H1 (cell line): Measurements from ENCODE around the gene RRBP1. TPM values are rescaled to one million over a fixed set of nuclear protein-coding genes. Genes with fewer than 3 reads are reported as not detected.

ENCODE experiments used
- CTCF ChIA-PET: fragments of 300-600 bp; sonication (Branson Sonifier 250); formaldehyde crosslinking; loops from one replicate; lab custom pipeline; 2021; ENCODE audit not compliant: partially characterized antibody; lab: Charles Lee
- POLR2A ChIA-PET: fragments of 300-600 bp; sonication (Branson Sonifier 250); formaldehyde crosslinking; loops from one replicate; lab custom pipeline; 2021; ENCODE audit warnings: inconsistent platforms; ENCODE audit not compliant: partially characterized antibody; lab: Charles Lee
- DNase-seq, 2 experiments: peaks; one replicate each; pipeline versions ENCODE4 v3.0.0 to v3.0.0-alpha.2; 2010 to 2022; ENCODE audit warnings: low spot score in 2 of 2, low read depth in 1 of 2, mixed read lengths in 1 of 2
- FAIRE-seq: peaks from 2 replicates; lab custom pipeline; 2011; peaks lifted over from hg19 to GRCh38; lab: Jason Lieb, UNC
- H2AFZ ChIP-seq: 2 replicates; pipeline ENCODE4 v1.8.1; 2012; ENCODE audit warnings: low read length, inconsistent platforms
- H2AK5ac ChIP-seq: 2 replicates; pipeline ENCODE4 v1.6.1; 2013; ENCODE audit warnings: low read depth, low read length
- H2BK120ac ChIP-seq: replicated peaks from 2 replicates; pipeline ENCODE3; 2013; ENCODE audit warnings: low read depth, low read length, inconsistent platforms
- H2BK12ac ChIP-seq: 2 replicates; pipeline ENCODE4 v1.6.1; 2013; ENCODE audit warnings: low read depth, low read length
- H2BK15ac ChIP-seq: 2 replicates; pipeline ENCODE4 v1.6.1; 2013; ENCODE audit warnings: low read length
- H2BK20ac ChIP-seq: 2 replicates; pipeline ENCODE4 v1.6.1; 2013; ENCODE audit warnings: low read length
- H2BK5ac ChIP-seq: 2 replicates; pipeline ENCODE4 v1.6.1; 2013; ENCODE audit warnings: low read depth, low read length
- H3K14ac ChIP-seq: 2 replicates; pipeline ENCODE4 v1.6.1; 2013; ENCODE audit warnings: inconsistent platforms; ENCODE audit not compliant: insufficient read length
- H3K18ac ChIP-seq: 2 replicates; pipeline ENCODE4 v1.6.1; 2013; ENCODE audit warnings: low read length; ENCODE audit errors: extremely low read depth
- H3K23ac ChIP-seq: 2 replicates; pipeline ENCODE4 v1.6.1; 2013; ENCODE audit warnings: inconsistent platforms; ENCODE audit not compliant: insufficient read length
- H3K23me2 ChIP-seq: 2 replicates; pipeline ENCODE4 v1.6.1; 2013; ENCODE audit warnings: low read depth, low read length
- H3K27ac ChIP-seq: 2 replicates; pipeline ENCODE4 v1.6.1; 2011; ENCODE audit warnings: low read depth, low read length, inconsistent platforms
- H3K27me3 ChIP-seq, 4 experiments: replicated peaks in 1 of 4; 1 replicate in 1 of 4; 2 replicates in 3 of 4; pipeline versions ENCODE4 v1.6.1 to v1.8.1; 2011 to 2013; ENCODE audit warnings: low read length in 3 of 4, mild to moderate bottlenecking in 3 of 4, inconsistent platforms in 2 of 4, mixed read lengths in 2 of 4, moderate library complexity in 1 of 4; ENCODE audit not compliant: control insufficient read depth in 3 of 4, insufficient read depth in 3 of 4; ENCODE audit errors: extremely low read depth in 1 of 4
- H3K36me3 ChIP-seq, 4 experiments: 2 replicates each; pipeline versions ENCODE4 v1.6.1 to v1.8.1; 2011 to 2013; ENCODE audit warnings: mild to moderate bottlenecking in 4 of 4, low read length in 3 of 4, moderate library complexity in 2 of 4, control low read depth in 1 of 4, inconsistent platforms in 1 of 4; ENCODE audit not compliant: insufficient read depth in 4 of 4, control insufficient read depth in 2 of 4
- H3K4ac ChIP-seq: replicated peaks from 2 replicates; pipeline ENCODE3; 2013; ENCODE audit warnings: low read length, low read depth, mixed read lengths, inconsistent platforms; ENCODE audit not compliant: insufficient read length
- H3K4me1 ChIP-seq, 4 experiments: replicated peaks in 1 of 4; 1 replicate in 1 of 4; 2 replicates in 3 of 4; pipeline versions ENCODE4 v1.6.1 to v1.8.1; 2011 to 2013; ENCODE audit warnings: low read length in 3 of 4, inconsistent platforms in 2 of 4, mixed read lengths in 1 of 4; ENCODE audit not compliant: insufficient read depth in 4 of 4, control insufficient read depth in 3 of 4
- H3K4me2 ChIP-seq, 2 experiments: 2 replicates each; pipeline versions ENCODE4 v1.6.1 to v1.8.1; 2011 to 2013; ENCODE audit warnings: low read depth in 2 of 2, low read length in 2 of 2, control low read depth in 1 of 2, inconsistent platforms in 1 of 2, mild to moderate bottlenecking in 1 of 2; ENCODE audit not compliant: insufficient read depth in 1 of 2
- H3K4me3 ChIP-seq, 4 experiments: fragments of 200-600, 300-600 bp in 1 of 4; sonication (generic), shearing (Covaris generic), sonication (Bioruptor Twin) in 1 of 4; 2 replicates each; pipeline versions ENCODE4 v1.5.1 to v1.8.1; 2011 to 2016; ENCODE audit warnings: low read length in 4 of 4, low read depth in 3 of 4, control low read depth in 2 of 4, inconsistent platforms in 2 of 4, mild to moderate bottlenecking in 2 of 4, mixed read lengths in 1 of 4, moderate library complexity in 1 of 4; ENCODE audit not compliant: insufficient read depth in 2 of 4; ENCODE audit errors: extremely low read depth in 1 of 4
- H3K56ac ChIP-seq: replicated peaks from 2 replicates; pipeline ENCODE3; 2013; ENCODE audit warnings: low read depth, mild to moderate bottlenecking, mixed read lengths, low read length, inconsistent platforms; ENCODE audit not compliant: insufficient read length
- H3K79me1 ChIP-seq: 2 replicates; pipeline ENCODE4 v1.6.1; 2013; ENCODE audit warnings: low read depth, low read length, control low read depth
- H3K79me2 ChIP-seq, 2 experiments: 2 replicates each; pipeline versions ENCODE4 v1.6.1 to v1.8.1; 2012 to 2013; ENCODE audit warnings: low read length in 2 of 2, mild to moderate bottlenecking in 2 of 2, inconsistent platforms in 1 of 2; ENCODE audit not compliant: insufficient read depth in 2 of 2, control insufficient read depth in 1 of 2
- H3K9ac ChIP-seq, 4 experiments: replicated peaks in 1 of 4; 1 replicate in 1 of 4; 2 replicates in 3 of 4; pipeline versions ENCODE4 v1.6.1 to v1.8.1; 2011 to 2013; ENCODE audit warnings: low read depth in 3 of 4, low read length in 3 of 4, control low read depth in 2 of 4, mild to moderate bottlenecking in 2 of 4, moderate library complexity in 2 of 4, inconsistent platforms in 1 of 4; ENCODE audit errors: extremely low read depth in 1 of 4
- H3K9me3 ChIP-seq, 2 experiments: 2 replicates each; pipeline versions ENCODE4 v1.6.1 to v1.8.1; 2012 to 2013; ENCODE audit warnings: mild to moderate bottlenecking in 2 of 2, moderate library complexity in 2 of 2, control low read depth in 1 of 2, inconsistent platforms in 1 of 2, low read depth in 1 of 2, low read length in 1 of 2, mixed read lengths in 1 of 2; ENCODE audit not compliant: insufficient read depth in 2 of 2
- H4K20me1 ChIP-seq, 2 experiments: replicated peaks in 1 of 2; 2 replicates each; pipeline versions ENCODE3 to v1.8.1; 2011 to 2013; ENCODE audit warnings: inconsistent platforms in 2 of 2, low read length in 2 of 2, mild to moderate bottlenecking in 1 of 2; ENCODE audit not compliant: insufficient read depth in 2 of 2, control insufficient read depth in 1 of 2
- H4K5ac ChIP-seq: 2 replicates; pipeline ENCODE4 v1.6.1; 2013; ENCODE audit warnings: low read length, low read depth, mixed read lengths, inconsistent platforms; ENCODE audit not compliant: insufficient read length
- H4K8ac ChIP-seq: 2 replicates; pipeline ENCODE4 v1.8.0; 2013; ENCODE audit warnings: mild to moderate bottlenecking, moderate library complexity, low read length, inconsistent platforms; ENCODE audit not compliant: insufficient read depth; ENCODE audit errors: extremely low read depth
- H4K91ac ChIP-seq: replicated peaks from 2 replicates; pipeline ENCODE3; 2013; ENCODE audit warnings: low read length, mixed read lengths, inconsistent platforms; ENCODE audit not compliant: insufficient read length
- BCL11A ChIP-seq, 2 experiments: IDR thresholded peaks; one replicate each; pipeline ENCODE4 v1.6.1; 2011; ENCODE audit warnings: low read depth in 2 of 2, low read length in 2 of 2, mild to moderate bottlenecking in 2 of 2
- CBX5 ChIP-seq: fragments of 300-800, 300-1000 bp; sonication (generic); IDR thresholded peaks from 2 replicates; pipeline ENCODE4 v1.7.1; 2016; ENCODE audit warnings: antibody characterized with exemption, low read length, low read depth
- CHD1 ChIP-seq: IDR thresholded peaks from 2 replicates; pipeline ENCODE4 v1.6.1; 2012; ENCODE audit warnings: low read depth, low read length, improper control_type of control experiment
- EGR1 ChIP-seq: IDR thresholded peaks from 2 replicates; pipeline ENCODE4 v1.6.1; 2011; ENCODE audit warnings: low read depth, low read length, borderline replicate concordance
- KDM1A ChIP-seq: fragments of 200-600, 300-600 bp; sonication (generic); IDR thresholded peaks from 2 replicates; pipeline ENCODE4 v1.7.1; 2016; ENCODE audit warnings: mild to moderate bottlenecking, low read length, borderline replicate concordance
- KDM5A ChIP-seq: fragments of 200-600 bp; IDR thresholded peaks from 2 replicates; pipeline ENCODE4 v1.7.1; 2012; ENCODE audit warnings: mild to moderate bottlenecking, low read length, inconsistent platforms, mixed read lengths
- RBBP5 ChIP-seq: IDR thresholded peaks from 2 replicates; pipeline ENCODE4 v1.7.1; 2012; ENCODE audit warnings: low read depth, mild to moderate bottlenecking, inconsistent platforms, low read length, moderate library complexity, borderline replicate concordance
- RXRA ChIP-seq: IDR thresholded peaks from 2 replicates; pipeline ENCODE4 v1.6.1; 2011; ENCODE audit warnings: low read depth, mild to moderate bottlenecking, low read length, moderate library complexity; ENCODE audit not compliant: insufficient read depth
- SAP30 ChIP-seq: fragments of 300-600 bp; sonication (generic); IDR thresholded peaks from 2 replicates; pipeline ENCODE4 v1.7.1; 2012; ENCODE audit warnings: low read length, moderate library complexity, mild to moderate bottlenecking, inconsistent platforms; ENCODE audit not compliant: insufficient read depth, insufficient replicate concordance
- WGBS, 2 experiments: shearing (Covaris generic) in 1 of 2; methylation state at CpG; one replicate each; pipeline versions ENCODE4 v1.1.6 to v1.1.7; 2013 to 2015; ENCODE audit warnings: low lambda C conversion rate in 2 of 2, mixed read lengths in 2 of 2, inconsistent platforms in 1 of 2, low coverage in 1 of 2, missing lambda C conversion rate in 1 of 2; ENCODE audit not compliant: insufficient replicate concordance in 2 of 2, insufficient coverage in 1 of 2, insufficient read length in 1 of 2; ENCODE audit errors: extremely low coverage in 1 of 2, missing lambda C conversion rate in 1 of 2; 5-methylcytosine and 5-hydroxymethylcytosine counted together
- polyA plus RNA-seq, 7 experiments: library from polyadenylated mRNA; depleted of rRNA in 3 of 7; stranded (reverse) in 5 of 7; unstranded in 2 of 7; fragments of >200 nt in 5 of 7; fragments of 200-250 nt in 2 of 7; gene quantifications; 1 replicate in 5 of 7; 2 replicates in 1 of 7; 4 replicates in 1 of 7; pipeline versions ENCODE4 v1.2.1 to v1.2.3, GENCODE V29; 2011 to 2013; ENCODE audit warnings: missing spikeins in 2 of 7, mixed read lengths in 2 of 7
- total RNA-seq: library from RNA; stranded (reverse); fragmentation: NEBNext Ultra II Directional; extraction: Animal tissue kit (Norgen Biotek cat#: 25700); gene quantifications from 2 replicates; pipeline ENCODE4 v1.2.1, GENCODE V29; 2021

The RRBP1 gene
- total and polyA plus RNA-seq, 2 of the 8 experiments (the other 6 are each of a cell fraction or from before 2014, with no cell fraction given): 15.9 to 157 TPM

GRCh38 chr20:17644451-17644850 lies 37.6 kb downstream of the RRBP1 start:
- no peak for DNase-seq
- no peaks in the 10 kb centered on the region for H3K23me2 ChIP-seq
- no peak overlapping the region for H4K5ac ChIP-seq
- peaks cover 0 to 73% of the 10 kb centered on the region in 2 experiments; a peak in 2 of 4 replicates for H3K79me2 ChIP-seq
- no peak overlapping the region for H4K91ac ChIP-seq
- no peak overlapping the region for H2BK12ac ChIP-seq
- TF ChIP-seq RXRA (no peak), KDM5A (no peak), CBX5 (no peak), KDM1A (no peak), BCL11A (IDR thresholded peaks at IDR 0.05; ENCODE audit: low read depth in 2 of 2, low read length in 2 of 2) (no peak), EGR1 (no peak), SAP30 (no peak), CHD1 (no peak), RBBP5 (no peak)
- TF ChIP-seq, all 59 proteins: peak for 0
- Histone ChIP-seq H3K9ac (no peak overlapping the region), H3K56ac (no peak overlapping the region), H2BK120ac (no peak overlapping the region), H2BK5ac (no peak overlapping the region), H3K79me1 (peaks cover 22% of the 10 kb centered on the region), H3K14ac (no peak overlapping the region), H3K4ac (no peak overlapping the region), H4K8ac (no peak overlapping the region), H3K4me1 (peaks cover under 1 to 5% (median 2%) of the 10 kb centered on the region in 4 experiments; a peak in 3 of 7 replicates), H3K23ac (no peak overlapping the region), H3K4me2 (no peak overlapping the region), H2BK20ac (no peak overlapping the region), H3K9me3 (no peaks in the 10 kb centered on the region), H3K36me3 (peaks cover 0 to 9% (median 2%) of the 10 kb centered on the region in 4 experiments; a peak in 3 of 8 replicates), H2BK15ac (no peak overlapping the region), H3K27ac (no peak overlapping the region), H4K20me1 (peaks cover 12 to 28% of the 10 kb centered on the region in 2 experiments), H3K18ac (no peak overlapping the region), H3K27me3 (no peaks in the 10 kb centered on the region), H3K4me3 (no peak overlapping the region), H2AFZ (no peak overlapping the region), H2AK5ac (no peak overlapping the region)
- no peak for FAIRE-seq
- 91 to 100% methylated on average over 1 to 13 of the region's 13 CpGs for WGBS, 2 experiments
- CTCF ChIA-PET: interaction anchor here (2.2 to 5.9 kb wide), 2 partner anchors 10 to 26 kb away, joined by 11 to 45 read pairs; no protein-coding TSS in a partner anchor
- POLR2A ChIA-PET: no interaction called here
